ENCODE results near the gene ZNF598.
"Not testable (repeated sequence)": the region's sequence is repeated elsewhere in the genome, so short reads cannot be mapped to it uniquely, and the experiment has no call there.

Gene ZNF598

GRCh38 chr16:2038382-2039231 lies 29.0 kb upstream of the ZNF598 start:
- H3K4me3 ChIP-seq (ENCODE audit: low read length) = no peak overlapping the region
- H3K9ac ChIP-seq (ENCODE audit: low read depth, low read length) = no peak overlapping the region
- H3K36me3 ChIP-seq (ENCODE audit: insufficient read depth, low read depth, low read length) = peaks cover 4% of the 10 kb centered on the region; the same call in 1 of the 2 replicates
- H3K9me3 ChIP-seq (ENCODE audit: insufficient read depth, low read depth, low read length) = no peaks in the 10 kb centered on the region
- H3K4me1 ChIP-seq (ENCODE audit: insufficient read depth, low read length) = no peaks in the 10 kb centered on the region
- no peaks in the 10 kb centered on the region for H3K27me3 ChIP-seq (ENCODE audit: insufficient read depth, low read length)
- no peak overlapping the region for H3K27ac ChIP-seq (ENCODE audit: low read length)

GRCh38 chr16:2037647-2038381 lies 28.2 kb upstream of the ZNF598 start:
- Histone ChIP-seq H3K36me3 (ENCODE audit: insufficient read depth, low read depth, low read length) (no peaks in the 10 kb centered on the region), H3K27ac (ENCODE audit: low read length) (no peak overlapping the region), H3K4me1 (ENCODE audit: insufficient read depth, low read length) (no peaks in the 10 kb centered on the region), H3K27me3 (ENCODE audit: insufficient read depth, low read length) (no peaks in the 10 kb centered on the region), H3K9ac (ENCODE audit: low read depth, low read length) (no peak overlapping the region), H3K9me3 (ENCODE audit: insufficient read depth, low read depth, low read length) (no peaks in the 10 kb centered on the region), H3K4me3 (ENCODE audit: low read length) (no peak overlapping the region)

GRCh38 chr16:2037115-2037514 lies 27.5 kb upstream of the ZNF598 start:
- Histone ChIP-seq H3K9ac (ENCODE audit: low read depth, low read length) (no peak overlapping the region), H3K9me3 (ENCODE audit: insufficient read depth, low read depth, low read length) (no peaks in the 10 kb centered on the region), H3K4me3 (ENCODE audit: low read length) (no peak overlapping the region), H3K27me3 (ENCODE audit: insufficient read depth, low read length) (no peaks in the 10 kb centered on the region), H3K27ac (ENCODE audit: low read length) (no peak overlapping the region), H3K4me1 (ENCODE audit: insufficient read depth, low read length) (no peaks in the 10 kb centered on the region), H3K36me3 (ENCODE audit: insufficient read depth, low read depth, low read length) (no peaks in the 10 kb centered on the region)

GRCh38 chr16:2036200-2036966 lies 26.8 kb upstream of the ZNF598 start:
- H3K36me3 ChIP-seq (ENCODE audit: insufficient read depth, low read depth, low read length) = no peaks in the 10 kb centered on the region
- no peak overlapping the region for H3K4me3 ChIP-seq (ENCODE audit: low read length)
- H3K27me3 ChIP-seq (ENCODE audit: insufficient read depth, low read length) = no peaks in the 10 kb centered on the region
- no peaks in the 10 kb centered on the region for H3K9me3 ChIP-seq (ENCODE audit: insufficient read depth, low read depth, low read length)
- no peaks in the 10 kb centered on the region for H3K4me1 ChIP-seq (ENCODE audit: insufficient read depth, low read length)
- H3K9ac ChIP-seq (ENCODE audit: low read depth, low read length) = no peak overlapping the region
- H3K27ac ChIP-seq (ENCODE audit: low read length) = no peak overlapping the region

- Histone ChIP-seq H3K4me3 (ENCODE audit: low read length) (no peak overlapping the region), H3K4me1 (ENCODE audit: insufficient read depth, low read length) (no peaks in the 10 kb centered on the region), H3K36me3 (ENCODE audit: insufficient read depth, low read depth, low read length) (no peaks in the 10 kb centered on the region), H3K27ac (ENCODE audit: low read length) (no peak overlapping the region), H3K9ac (ENCODE audit: low read depth, low read length) (no peak overlapping the region), H3K9me3 (ENCODE audit: insufficient read depth, low read depth, low read length) (no peaks in the 10 kb centered on the region), H3K27me3 (ENCODE audit: insufficient read depth, low read length) (no peaks in the 10 kb centered on the region)
Observed at GRCh38 chr16:2035431-2036199, 26.0 kb upstream of the ZNF598 start.

GRCh38 chr16:2034696-2035430 lies 25.2 kb upstream of the ZNF598 start:
- no peak overlapping the region for H3K9ac ChIP-seq (ENCODE audit: low read depth, low read length)
- H3K9me3 ChIP-seq (ENCODE audit: insufficient read depth, low read depth, low read length) = no peaks in the 10 kb centered on the region
- no peaks in the 10 kb centered on the region for H3K36me3 ChIP-seq (ENCODE audit: insufficient read depth, low read depth, low read length)
- no peak overlapping the region for H3K4me3 ChIP-seq (ENCODE audit: low read length)
- no peaks in the 10 kb centered on the region for H3K27me3 ChIP-seq (ENCODE audit: insufficient read depth, low read length)
- H3K27ac ChIP-seq (ENCODE audit: low read length) = no peak overlapping the region
- H3K4me1 ChIP-seq (ENCODE audit: insufficient read depth, low read length) = no peaks in the 10 kb centered on the region

GRCh38 chr16:2033909-2034695 lies 24.5 kb upstream of the ZNF598 start:
- H3K27me3 ChIP-seq (ENCODE audit: insufficient read depth, low read length); H3K36me3 ChIP-seq (ENCODE audit: insufficient read depth, low read depth, low read length); H3K9ac ChIP-seq (ENCODE audit: low read depth, low read length); H3K4me1 ChIP-seq (ENCODE audit: insufficient read depth, low read length); H3K27ac ChIP-seq (ENCODE audit: low read length); H3K9me3 ChIP-seq (ENCODE audit: insufficient read depth, low read depth, low read length); H3K4me3 ChIP-seq (ENCODE audit: low read length): not testable (repeated sequence)

- H3K27ac ChIP-seq (ENCODE audit: low read length) = no peak overlapping the region
- H3K9ac ChIP-seq (ENCODE audit: low read depth, low read length) = no peak overlapping the region
- peaks cover 4% of the 10 kb centered on the region; the same call in 1 of the 2 replicates for H3K27me3 ChIP-seq (ENCODE audit: insufficient read depth, low read length)
- H3K9me3 ChIP-seq (ENCODE audit: insufficient read depth, low read depth, low read length) = no peaks in the 10 kb centered on the region
- H3K4me3 ChIP-seq (ENCODE audit: low read length) = no peak overlapping the region
- H3K4me1 ChIP-seq (ENCODE audit: insufficient read depth, low read length) = no peaks in the 10 kb centered on the region
- no peaks in the 10 kb centered on the region for H3K36me3 ChIP-seq (ENCODE audit: insufficient read depth, low read depth, low read length)
Observed at GRCh38 chr16:2033057-2033908, 23.7 kb upstream of the ZNF598 start.

- Histone ChIP-seq H3K9me3 (ENCODE audit: insufficient read depth, low read depth, low read length) (no peaks in the 10 kb centered on the region), H3K4me1 (ENCODE audit: insufficient read depth, low read length) (no peaks in the 10 kb centered on the region), H3K36me3 (ENCODE audit: insufficient read depth, low read depth, low read length) (no peaks in the 10 kb centered on the region), H3K27me3 (ENCODE audit: insufficient read depth, low read length) (peaks cover 12% of the 10 kb centered on the region), H3K27ac (ENCODE audit: low read length) (no peak overlapping the region), H3K9ac (ENCODE audit: low read depth, low read length) (no peak overlapping the region), H3K4me3 (ENCODE audit: low read length) (no peak overlapping the region)
Observed at GRCh38 chr16:2032285-2033056, 22.9 kb upstream of the ZNF598 start.
